ENCODE data around the gene ALB.

ALB gene

DNA sequence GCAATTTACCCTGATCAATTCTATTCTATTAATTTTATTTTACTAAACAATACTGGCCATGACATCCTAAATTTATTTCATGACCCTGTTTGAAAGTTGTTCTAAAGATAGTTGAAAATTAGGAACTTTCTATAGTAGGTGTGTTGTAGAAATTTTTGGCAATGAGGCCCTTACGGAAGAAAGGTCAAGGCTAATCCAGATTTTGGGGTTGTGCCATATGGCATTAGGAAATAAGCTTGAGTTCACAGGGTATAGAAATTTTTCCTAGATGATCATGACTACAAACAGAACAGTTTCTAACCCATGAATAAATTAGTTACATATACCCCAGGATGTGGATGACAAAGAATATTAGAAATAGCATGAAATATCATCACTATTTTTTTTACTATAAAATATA is 7.8 kb upstream of the ALB start:
- TF ChIP-seq, protein P1, sequence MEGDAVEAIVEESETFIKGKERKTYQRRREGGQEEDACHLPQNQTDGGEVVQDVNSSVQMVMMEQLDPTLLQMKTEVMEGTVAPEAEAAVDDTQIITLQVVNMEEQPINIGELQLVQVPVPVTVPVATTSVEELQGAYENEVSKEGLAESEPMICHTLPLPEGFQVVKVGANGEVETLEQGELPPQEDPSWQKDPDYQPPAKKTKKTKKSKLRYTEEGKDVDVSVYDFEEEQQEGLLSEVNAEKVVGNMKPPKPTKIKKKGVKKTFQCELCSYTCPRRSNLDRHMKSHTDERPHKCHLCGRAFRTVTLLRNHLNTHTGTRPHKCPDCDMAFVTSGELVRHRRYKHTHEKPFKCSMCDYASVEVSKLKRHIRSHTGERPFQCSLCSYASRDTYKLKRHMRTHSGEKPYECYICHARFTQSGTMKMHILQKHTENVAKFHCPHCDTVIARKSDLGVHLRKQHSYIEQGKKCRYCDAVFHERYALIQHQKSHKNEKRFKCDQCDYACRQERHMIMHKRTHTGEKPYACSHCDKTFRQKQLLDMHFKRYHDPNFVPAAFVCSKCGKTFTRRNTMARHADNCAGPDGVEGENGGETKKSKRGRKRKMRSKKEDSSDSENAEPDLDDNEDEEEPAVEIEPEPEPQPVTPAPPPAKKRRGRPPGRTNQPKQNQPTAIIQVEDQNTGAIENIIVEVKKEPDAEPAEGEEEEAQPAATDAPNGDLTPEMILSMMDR (IDR thresholded peaks at IDR 0.05; ENCODE audit: control extremely low read depth, extremely low read depth, low read depth, missing control alignments) = no peak
- POLR2A ChIA-PET = no interaction called here
- DNase-seq (ENCODE audit: extremely low spot score) = no peak
- CTCF ChIA-PET = no interaction called here

DNA sequence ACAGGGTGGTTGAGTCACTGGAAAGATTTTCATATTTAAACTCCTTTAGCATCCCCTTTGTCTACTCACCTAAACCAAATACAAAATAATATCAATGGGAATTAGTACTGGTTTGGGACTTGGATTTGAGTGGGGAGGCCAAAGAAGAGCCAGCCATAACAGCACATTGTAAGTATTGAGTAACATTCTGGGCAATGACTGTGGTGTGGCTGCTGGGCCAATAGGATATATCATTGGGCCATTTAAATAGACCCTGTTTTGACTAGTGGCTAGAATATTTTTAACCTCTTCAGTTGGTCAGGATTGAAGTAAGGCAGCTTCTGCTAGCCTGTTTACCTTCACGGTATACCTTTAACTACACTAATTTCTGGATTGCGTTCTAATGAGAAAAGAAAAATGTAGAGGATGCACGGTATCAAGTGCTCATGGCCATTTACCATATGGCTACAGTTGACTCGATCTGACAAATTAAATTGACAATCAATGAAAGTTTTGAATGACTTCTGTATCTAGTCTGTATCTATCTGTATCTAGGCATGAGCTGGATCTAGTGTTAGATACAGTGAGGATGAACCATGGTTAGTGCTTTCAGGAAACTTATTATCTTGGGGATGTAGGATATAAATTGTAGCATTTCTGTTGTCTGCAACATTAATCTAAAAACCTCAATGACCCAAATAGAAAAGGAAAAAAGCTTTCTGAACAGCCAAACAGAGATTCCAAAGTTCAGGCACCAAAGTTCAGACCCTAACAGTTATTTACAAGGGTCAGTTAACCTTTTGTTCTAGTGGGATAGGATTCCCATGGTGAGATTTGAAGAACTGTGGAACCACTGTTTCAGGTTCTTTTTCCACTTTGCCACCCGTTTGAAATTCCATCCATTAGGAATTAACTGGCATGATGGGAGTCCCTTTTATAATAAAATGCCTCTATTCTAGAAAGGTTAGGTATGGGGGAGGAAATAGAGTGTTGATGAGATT is 6.8 kb upstream of the ALB start:
- POLR2A ChIA-PET = no interaction called here
- TF ChIP-seq, protein P1 (IDR thresholded peaks at IDR 0.05; ENCODE audit: control extremely low read depth, extremely low read depth, low read depth, missing control alignments) = no peak
- no peak for DNase-seq (ENCODE audit: extremely low spot score)
- CTCF ChIA-PET = interaction anchor here (1.1 to 1.4 kb wide), 2 partner anchors 23 to 49 kb away, joined by 3 read pairs; no protein-coding TSS in a partner anchor

DNA sequence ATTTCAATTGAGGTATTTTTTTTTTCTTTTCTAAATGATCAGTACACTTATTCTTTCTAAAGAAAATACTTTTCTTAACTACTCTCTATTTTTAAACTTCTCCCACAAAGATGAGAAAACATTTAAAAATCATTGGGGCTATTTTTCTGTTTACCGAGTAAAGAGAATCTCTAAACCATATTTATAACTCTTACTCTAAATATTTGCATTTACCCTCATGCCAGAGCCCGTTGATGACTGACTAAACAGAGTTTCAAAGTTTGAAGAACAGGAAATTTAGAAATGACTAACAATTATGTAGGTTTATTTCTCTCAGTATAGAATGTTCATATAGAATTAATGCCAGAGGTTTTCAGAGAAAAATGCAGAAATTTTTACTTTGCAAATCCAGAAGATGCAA is 2.7 kb upstream of the ALB start:
- TF ChIP-seq, protein P1 (IDR thresholded peaks at IDR 0.05; ENCODE audit: control extremely low read depth, extremely low read depth, low read depth, missing control alignments) = no peak
- ChIA-PET POLR2A (no interaction called here), CTCF (interaction anchor here (0.7 kb wide), 1 partner anchor 12 kb away, joined by 3 read pairs; no protein-coding TSS in a partner anchor)
- DNase-seq (ENCODE audit: extremely low spot score) = no peak

DNA sequence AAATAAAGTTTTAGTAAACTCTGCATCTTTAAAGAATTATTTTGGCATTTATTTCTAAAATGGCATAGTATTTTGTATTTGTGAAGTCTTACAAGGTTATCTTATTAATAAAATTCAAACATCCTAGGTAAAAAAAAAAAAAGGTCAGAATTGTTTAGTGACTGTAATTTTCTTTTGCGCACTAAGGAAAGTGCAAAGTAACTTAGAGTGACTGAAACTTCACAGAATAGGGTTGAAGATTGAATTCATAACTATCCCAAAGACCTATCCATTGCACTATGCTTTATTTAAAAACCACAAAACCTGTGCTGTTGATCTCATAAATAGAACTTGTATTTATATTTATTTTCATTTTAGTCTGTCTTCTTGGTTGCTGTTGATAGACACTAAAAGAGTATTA is 370 bp downstream of the ALB start:
- ChIA-PET CTCF (no interaction called here), POLR2A (no interaction called here)
- TF ChIP-seq, protein P1 (IDR thresholded peaks at IDR 0.05; ENCODE audit: control extremely low read depth, extremely low read depth, low read depth, missing control alignments) = no peak
- DNase-seq (ENCODE audit: extremely low spot score) = no peak

DNA sequence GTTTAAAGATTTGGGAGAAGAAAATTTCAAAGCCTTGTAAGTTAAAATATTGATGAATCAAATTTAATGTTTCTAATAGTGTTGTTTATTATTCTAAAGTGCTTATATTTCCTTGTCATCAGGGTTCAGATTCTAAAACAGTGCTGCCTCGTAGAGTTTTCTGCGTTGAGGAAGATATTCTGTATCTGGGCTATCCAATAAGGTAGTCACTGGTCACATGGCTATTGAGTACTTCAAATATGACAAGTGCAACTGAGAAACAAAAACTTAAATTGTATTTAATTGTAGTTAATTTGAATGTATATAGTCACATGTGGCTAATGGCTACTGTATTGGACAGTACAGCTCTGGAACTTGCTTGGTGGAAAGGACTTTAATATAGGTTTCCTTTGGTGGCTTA is 1.1 kb downstream of the ALB start:
- no peak for DNase-seq (ENCODE audit: extremely low spot score)
- CTCF ChIA-PET = no interaction called here
- TF ChIP-seq, protein P1 (IDR thresholded peaks at IDR 0.05; ENCODE audit: control extremely low read depth, extremely low read depth, low read depth, missing control alignments) = no peak
- POLR2A ChIA-PET = no interaction called here

DNA sequence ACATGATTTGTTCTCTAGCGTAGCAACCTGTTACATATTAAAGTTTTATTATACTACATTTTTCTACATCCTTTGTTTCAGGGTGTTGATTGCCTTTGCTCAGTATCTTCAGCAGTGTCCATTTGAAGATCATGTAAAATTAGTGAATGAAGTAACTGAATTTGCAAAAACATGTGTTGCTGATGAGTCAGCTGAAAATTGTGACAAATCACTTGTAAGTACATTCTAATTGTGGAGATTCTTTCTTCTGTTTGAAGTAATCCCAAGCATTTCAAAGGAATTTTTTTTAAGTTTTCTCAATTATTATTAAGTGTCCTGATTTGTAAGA is 2.4 kb downstream of the ALB start:
- ChIA-PET POLR2A (no interaction called here), CTCF (no interaction called here)
- TF ChIP-seq, protein P1 (IDR thresholded peaks at IDR 0.05; ENCODE audit: control extremely low read depth, extremely low read depth, low read depth, missing control alignments) = no peak
- DNase-seq (ENCODE audit: extremely low spot score) = no peak

All from GM10248 (cell line).